Mononuclear cell (primary cell): ENCODE data around the gene ZNF658. TPM values are rescaled to one million over a fixed set of nuclear protein-coding genes. Genes with fewer than 3 reads are reported as not detected.
"Not testable (repeated sequence)": the region's sequence is repeated elsewhere in the genome, so short reads cannot be mapped to it uniquely, and the experiment has no call there.

Source experiments
- H3K27me3 ChIP-seq: 2 replicates; pipeline ENCODE4 v1.6.0; 2011; ENCODE audit warnings: low read length, control low read depth; ENCODE audit not compliant: insufficient read depth
- H3K4me1 ChIP-seq: 2 replicates; pipeline ENCODE4 v1.5.1; 2011; ENCODE audit warnings: mild to moderate bottlenecking, low read length, control low read depth; ENCODE audit not compliant: insufficient read depth
- H3K4me3 ChIP-seq: 2 replicates; pipeline ENCODE4 v1.5.1; 2011; ENCODE audit warnings: mild to moderate bottlenecking, low read length, moderate library complexity
- H3K9me3 ChIP-seq: 2 replicates; pipeline ENCODE4 v1.5.1; 2011; ENCODE audit warnings: low read depth, mild to moderate bottlenecking, control low read depth, low read length
- total RNA-seq: library from RNA; depleted of rRNA; stranded (reverse); fragments of >200 nt; gene quantifications from one replicate; pipeline ENCODE4 v1.2.3, GENCODE V29; 2012

ZNF658 gene
- 2.1 TPM for total RNA-seq

DNA sequence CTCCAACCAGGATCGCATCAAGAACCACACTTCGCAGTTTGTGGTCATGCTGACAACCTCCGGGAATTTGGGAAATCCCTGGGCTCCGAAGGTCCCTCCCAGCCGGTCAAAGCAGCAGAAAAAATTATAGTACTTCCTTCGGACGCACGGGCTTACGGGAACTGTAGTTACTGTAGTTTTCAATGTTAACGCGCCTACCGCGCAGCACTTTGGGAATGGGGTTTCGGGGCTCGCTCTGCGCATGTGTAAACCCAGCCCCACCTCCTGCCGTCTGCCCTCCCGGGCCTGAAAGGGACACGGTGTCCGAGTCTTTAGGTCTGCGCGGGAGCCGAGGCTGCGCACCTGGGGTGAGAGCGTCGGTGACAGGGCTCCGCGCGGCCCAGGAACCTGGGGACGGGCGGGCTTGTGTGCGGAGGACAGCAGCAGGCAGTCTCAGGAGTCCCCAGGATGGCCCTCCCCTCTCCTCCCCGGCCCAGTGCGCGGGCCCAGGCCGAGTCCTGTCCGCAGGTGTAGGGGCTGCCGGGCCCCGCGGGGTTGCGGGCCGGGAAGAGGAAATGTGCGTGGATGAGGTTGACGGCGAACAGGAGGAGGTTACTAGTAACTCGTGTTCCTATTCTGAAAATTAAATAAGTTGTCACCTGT, at the start of gene ZNF658:
ZNF658 (plus strand) TSS at position 236 of the 642 bp plus-strand sequence. CDS start 2,837 bp downstream, outside the sequence.
- H3K4me3 ChIP-seq = peak within 1 kb of the TSS; percentile 43
- not testable (repeated sequence) for H3K9me3 ChIP-seq, H3K27me3 ChIP-seq, H3K4me1 ChIP-seq

DNA sequence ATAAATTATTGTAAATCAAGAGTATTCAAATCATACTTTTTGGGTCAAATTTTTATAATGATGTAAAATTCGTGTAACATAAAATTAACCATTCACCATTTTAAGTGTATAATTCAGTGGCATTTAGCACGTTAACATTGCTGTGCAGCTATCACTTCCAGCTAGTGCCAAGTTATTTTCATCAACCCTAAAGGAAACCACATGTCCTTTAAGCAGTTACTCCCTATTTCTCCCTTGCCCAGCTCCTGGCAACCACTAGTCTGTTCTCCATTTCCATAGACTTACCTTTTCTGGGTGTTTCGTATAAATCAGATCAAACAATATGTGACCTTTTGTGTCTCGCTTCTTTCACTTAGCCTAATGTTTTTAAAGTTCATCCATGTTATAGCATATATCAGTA, 38.8 kb upstream of the ZNF658 start:
- not testable (repeated sequence) for H3K27me3 ChIP-seq, H3K4me3 ChIP-seq

DNA sequence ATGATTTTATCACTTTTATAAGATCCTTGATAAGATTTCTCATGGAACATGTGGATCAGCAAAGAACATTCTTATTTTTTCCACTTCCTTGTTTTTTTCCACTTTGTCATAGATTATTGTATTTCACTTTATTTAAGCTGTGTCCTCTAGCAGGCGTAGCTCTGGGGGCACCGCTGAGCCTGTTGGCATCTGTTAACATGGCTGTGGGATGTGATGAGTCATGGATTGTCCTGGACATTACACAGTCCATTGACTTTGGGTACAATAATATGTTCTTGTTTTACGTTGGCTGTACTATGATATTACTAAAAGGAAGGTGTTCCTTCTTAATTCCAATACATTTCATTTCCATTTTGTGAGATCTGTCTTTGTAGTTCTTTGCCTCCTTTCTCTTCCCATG, 31.9 kb upstream of the ZNF658 start:
- H3K4me3 ChIP-seq, H3K4me1 ChIP-seq, H3K27me3 ChIP-seq, H3K9me3 ChIP-seq: not testable (repeated sequence)

More for the DNA sequence above, 38.8 kb upstream of the ZNF658 start:
- H3K4me1 ChIP-seq, H3K9me3 ChIP-seq: not testable (repeated sequence)

GRCh38 chr9:66880605-66881004, 19.9 kb upstream of the ZNF658 start:
- H3K9me3 ChIP-seq, H3K4me1 ChIP-seq, H3K4me3 ChIP-seq, H3K27me3 ChIP-seq: not testable (repeated sequence)

GRCh38 chr9:66881847-66882246, 18.7 kb upstream of the ZNF658 start:
- not testable (repeated sequence) for H3K4me1 ChIP-seq, H3K9me3 ChIP-seq, H3K27me3 ChIP-seq, H3K4me3 ChIP-seq

GRCh38 chr9:66890334-66890733, 10.2 kb upstream of the ZNF658 start:
- not testable (repeated sequence) for H3K9me3 ChIP-seq

GRCh38 chr9:66901141-66901540, 616 bp downstream of the ZNF658 start:
- not testable (repeated sequence) for H3K4me1 ChIP-seq, H3K9me3 ChIP-seq, H3K27me3 ChIP-seq
- peak overlapping the region; percentile 43 for H3K4me3 ChIP-seq

More at GRCh38 chr9:66890334-66890733, 10.2 kb upstream of the ZNF658 start:
- not testable (repeated sequence) for H3K4me1 ChIP-seq, H3K27me3 ChIP-seq, H3K4me3 ChIP-seq

GRCh38 chr9:66909560-66909959, 9.0 kb downstream of the ZNF658 start:
- not testable (repeated sequence) for H3K27me3 ChIP-seq, H3K4me3 ChIP-seq, H3K4me1 ChIP-seq, H3K9me3 ChIP-seq

DNA sequence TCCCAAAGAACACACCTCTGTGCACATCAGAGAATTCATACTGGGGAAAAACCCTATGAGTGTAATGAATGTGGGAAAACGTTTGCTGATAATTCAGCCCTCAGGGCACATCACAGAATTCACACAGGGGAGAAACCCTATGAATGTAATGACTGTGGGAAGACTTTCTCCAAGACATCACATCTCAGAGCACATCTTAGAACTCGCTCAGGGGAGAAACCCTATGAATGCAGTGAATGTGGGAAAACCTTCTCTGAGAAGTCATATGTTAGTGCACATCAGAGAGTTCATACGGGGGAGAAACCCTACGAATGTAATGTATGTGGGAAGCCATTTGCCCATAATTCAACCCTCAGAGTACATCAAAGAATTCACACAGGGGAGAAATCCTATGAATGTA, 19.5 kb downstream of the ZNF658 start:
- H3K9me3 ChIP-seq, H3K27me3 ChIP-seq, H3K4me1 ChIP-seq, H3K4me3 ChIP-seq: not testable (repeated sequence)

GRCh38 chr9:66936194-66936870, 35.8 kb downstream of the ZNF658 start:
- H3K4me1 ChIP-seq, H3K4me3 ChIP-seq, H3K9me3 ChIP-seq, H3K27me3 ChIP-seq: not testable (repeated sequence)

GRCh38 chr9:66937662-66938061, 37.1 kb downstream of the ZNF658 start:
- H3K9me3 ChIP-seq, H3K4me3 ChIP-seq, H3K27me3 ChIP-seq, H3K4me1 ChIP-seq: not testable (repeated sequence)

GRCh38 chr9:66938322-66938721, 37.8 kb downstream of the ZNF658 start:
- H3K4me1 ChIP-seq, H3K27me3 ChIP-seq, H3K4me3 ChIP-seq, H3K9me3 ChIP-seq: not testable (repeated sequence)

- not testable (repeated sequence) for H3K9me3 ChIP-seq, H3K4me1 ChIP-seq, H3K4me3 ChIP-seq, H3K27me3 ChIP-seq
These were observed 39.6 kb downstream of the ZNF658 start for GRCh38 chr9:66939878-66940830.

GRCh38 chr9:66942400-66943155, 42.1 kb downstream of the ZNF658 start:
- not testable (repeated sequence) for H3K4me3 ChIP-seq, H3K4me1 ChIP-seq, H3K27me3 ChIP-seq, H3K9me3 ChIP-seq

GRCh38 chr9:66952576-66952975, 52.1 kb downstream of the ZNF658 start:
- H3K4me3 ChIP-seq, H3K4me1 ChIP-seq, H3K27me3 ChIP-seq, H3K9me3 ChIP-seq: not testable (repeated sequence)
